ENCODE data around the gene FRMD5. TPM values are rescaled to one million over a fixed set of nuclear protein-coding genes. Genes with fewer than 3 reads are reported as not detected.

Gene FRMD5
- total RNA-seq, 1 donor from 2014 or later: 7.8 TPM

DNA sequence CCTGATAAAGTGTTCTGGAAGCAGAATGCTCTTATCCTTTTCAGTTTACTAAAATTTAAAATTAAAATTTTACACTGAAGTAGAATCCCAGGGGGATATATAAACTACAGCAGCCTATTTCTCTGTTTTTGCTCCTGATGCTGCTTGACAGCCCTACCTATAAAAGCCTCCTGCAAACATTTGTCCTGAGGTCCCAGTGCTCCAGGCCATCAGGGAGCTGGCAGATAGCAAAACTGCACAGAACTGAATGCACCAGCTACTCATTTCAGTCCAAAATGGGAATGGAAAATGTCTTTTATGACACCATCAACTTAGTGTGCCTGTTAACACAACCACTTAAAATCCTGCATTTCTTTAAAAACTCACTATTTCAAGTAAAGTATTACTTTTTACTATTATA, 50.1 kb downstream of the FRMD5 start:
- Mint-ChIP-seq H3K27ac (no peak overlapping the region), H3K4me1 (ENCODE audit: low read depth) (peaks cover 3% of the 10 kb centered on the region), H3K27me3 (no peaks in the 10 kb centered on the region), H3K9me3 (ENCODE audit: low read depth) (no peaks in the 10 kb centered on the region), H3K36me3 (ENCODE audit: insufficient read depth) (no peaks in the 10 kb centered on the region), H3K4me3 (ENCODE audit: low read depth) (no peak overlapping the region)
- DNase-seq (ENCODE audit: low spot score, unreplicated experiment): no peak
- TF ChIP-seq, protein P1, sequence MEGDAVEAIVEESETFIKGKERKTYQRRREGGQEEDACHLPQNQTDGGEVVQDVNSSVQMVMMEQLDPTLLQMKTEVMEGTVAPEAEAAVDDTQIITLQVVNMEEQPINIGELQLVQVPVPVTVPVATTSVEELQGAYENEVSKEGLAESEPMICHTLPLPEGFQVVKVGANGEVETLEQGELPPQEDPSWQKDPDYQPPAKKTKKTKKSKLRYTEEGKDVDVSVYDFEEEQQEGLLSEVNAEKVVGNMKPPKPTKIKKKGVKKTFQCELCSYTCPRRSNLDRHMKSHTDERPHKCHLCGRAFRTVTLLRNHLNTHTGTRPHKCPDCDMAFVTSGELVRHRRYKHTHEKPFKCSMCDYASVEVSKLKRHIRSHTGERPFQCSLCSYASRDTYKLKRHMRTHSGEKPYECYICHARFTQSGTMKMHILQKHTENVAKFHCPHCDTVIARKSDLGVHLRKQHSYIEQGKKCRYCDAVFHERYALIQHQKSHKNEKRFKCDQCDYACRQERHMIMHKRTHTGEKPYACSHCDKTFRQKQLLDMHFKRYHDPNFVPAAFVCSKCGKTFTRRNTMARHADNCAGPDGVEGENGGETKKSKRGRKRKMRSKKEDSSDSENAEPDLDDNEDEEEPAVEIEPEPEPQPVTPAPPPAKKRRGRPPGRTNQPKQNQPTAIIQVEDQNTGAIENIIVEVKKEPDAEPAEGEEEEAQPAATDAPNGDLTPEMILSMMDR (IDR thresholded peaks at IDR 0.05; ENCODE audit: unreplicated experiment): no peak

DNA sequence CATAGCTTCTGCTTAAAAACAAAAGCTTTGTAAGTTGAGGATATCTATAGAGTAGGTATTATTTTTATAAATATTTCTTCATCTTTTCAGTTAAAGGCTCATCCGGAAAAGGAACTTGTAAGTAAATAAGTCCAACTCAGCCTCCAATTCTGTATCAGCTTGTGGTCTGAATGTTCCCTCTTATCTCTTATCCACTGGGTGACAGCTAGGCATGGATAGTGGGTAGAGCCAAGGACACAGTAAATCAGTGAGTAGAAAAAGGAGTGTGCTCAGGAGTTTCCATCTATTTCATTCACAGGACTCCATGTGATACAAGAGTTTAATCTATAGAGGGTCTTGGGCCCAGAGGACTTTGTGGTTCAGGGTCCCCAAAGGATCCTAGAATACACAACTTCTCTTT, 50.9 kb downstream of the FRMD5 start:
- no peak for DNase-seq (ENCODE audit: low spot score, unreplicated experiment)
- Mint-ChIP-seq H3K27me3 (no peaks in the 10 kb centered on the region), H3K4me3 (ENCODE audit: low read depth) (no peak overlapping the region), H3K9me3 (ENCODE audit: low read depth) (no peaks in the 10 kb centered on the region), H3K27ac (no peak overlapping the region), H3K4me1 (ENCODE audit: low read depth) (peaks cover 3% of the 10 kb centered on the region), H3K36me3 (ENCODE audit: insufficient read depth) (no peaks in the 10 kb centered on the region)
- TF ChIP-seq, protein P1 (IDR thresholded peaks at IDR 0.05; ENCODE audit: unreplicated experiment): no peak

DNA sequence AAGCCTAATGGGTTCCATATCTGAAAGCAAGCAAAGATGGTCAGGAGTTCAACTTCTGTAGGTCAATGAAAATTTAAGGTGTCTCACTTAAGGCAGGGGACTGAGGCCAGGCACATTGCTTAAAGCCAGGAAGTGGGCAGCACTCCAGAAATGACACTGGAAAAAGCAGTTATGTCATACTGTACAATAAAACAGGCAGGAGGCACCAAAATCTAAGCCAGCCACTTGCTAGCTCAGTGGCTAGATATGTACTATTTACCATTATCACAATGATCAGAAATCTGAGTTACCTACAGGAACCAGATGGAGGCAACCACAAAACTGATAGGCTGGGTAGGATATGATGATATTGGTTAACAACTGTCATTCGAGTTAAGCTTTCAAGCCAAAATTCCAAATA, 57.3 kb downstream of the FRMD5 start:
- TF ChIP-seq, protein P1 (IDR thresholded peaks at IDR 0.05; ENCODE audit: unreplicated experiment): no peak
- Mint-ChIP-seq H3K9me3 (ENCODE audit: low read depth) (no peaks in the 10 kb centered on the region), H3K4me3 (ENCODE audit: low read depth) (no peak overlapping the region), H3K27ac (no peak overlapping the region), H3K4me1 (ENCODE audit: low read depth) (peaks cover 7% of the 10 kb centered on the region), H3K36me3 (ENCODE audit: insufficient read depth) (no peaks in the 10 kb centered on the region), H3K27me3 (no peaks in the 10 kb centered on the region)
- DNase-seq (ENCODE audit: low spot score, unreplicated experiment): no peak

DNA sequence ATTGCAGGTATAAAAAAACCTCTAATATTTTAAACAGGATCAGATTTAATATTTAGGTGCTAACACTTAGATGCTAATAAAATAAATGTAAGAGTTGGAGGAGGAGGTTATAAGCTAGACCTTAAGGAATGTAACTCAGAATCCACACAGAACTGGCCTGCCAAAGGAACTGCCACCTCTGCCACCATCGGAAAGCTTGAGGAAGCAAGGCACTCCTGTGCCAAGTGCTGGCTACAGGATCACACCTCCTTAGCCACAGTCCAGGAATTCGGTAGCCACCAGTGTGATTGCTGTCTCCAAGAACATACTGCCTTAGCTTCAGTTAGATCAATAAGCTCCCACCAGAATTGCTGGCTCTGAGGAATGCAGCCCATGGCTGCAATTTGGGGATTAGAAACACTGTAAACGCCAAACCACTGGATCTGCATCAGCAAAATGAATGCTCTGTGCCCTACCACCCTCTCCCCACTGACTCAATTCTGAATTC, 58.0 kb downstream of the FRMD5 start:
- Mint-ChIP-seq H3K4me1 (ENCODE audit: low read depth) (peaks cover 7% of the 10 kb centered on the region), H3K9me3 (ENCODE audit: low read depth) (no peaks in the 10 kb centered on the region), H3K27me3 (no peaks in the 10 kb centered on the region), H3K27ac (no peak overlapping the region), H3K4me3 (ENCODE audit: low read depth) (no peak overlapping the region), H3K36me3 (ENCODE audit: insufficient read depth) (no peaks in the 10 kb centered on the region)
- no peak for DNase-seq (ENCODE audit: low spot score, unreplicated experiment)
- TF ChIP-seq, protein P1 (IDR thresholded peaks at IDR 0.05; ENCODE audit: unreplicated experiment): no peak

DNA sequence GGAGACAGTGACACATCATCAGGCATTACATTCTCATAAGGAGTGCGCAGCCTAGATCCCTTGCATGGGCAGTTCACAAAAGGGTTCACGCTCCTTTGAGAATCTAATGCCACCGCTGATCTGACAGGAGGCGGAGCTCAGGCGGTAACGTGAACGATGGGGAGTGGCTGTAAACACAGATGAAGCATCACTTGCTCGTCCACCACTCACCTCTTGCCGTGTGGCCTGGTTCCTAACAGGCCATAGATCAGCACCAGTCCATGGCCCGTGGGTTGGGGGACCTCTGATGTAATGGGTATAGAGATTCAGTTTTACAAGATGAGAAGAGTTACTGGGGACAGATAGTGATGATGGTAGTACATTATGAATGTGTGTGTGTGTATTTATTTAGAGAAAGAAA, 63.0 kb downstream of the FRMD5 start:
- H3K36me3 Mint-ChIP-seq (ENCODE audit: insufficient read depth): no peaks in the 10 kb centered on the region
- DNase-seq (ENCODE audit: low spot score, unreplicated experiment): no peak
- no peaks in the 10 kb centered on the region for H3K9me3 Mint-ChIP-seq (ENCODE audit: low read depth)
- H3K4me1 Mint-ChIP-seq (ENCODE audit: low read depth): no peaks in the 10 kb centered on the region
- H3K27me3 Mint-ChIP-seq: no peaks in the 10 kb centered on the region
- H3K27ac Mint-ChIP-seq: no peak overlapping the region
- no peak overlapping the region for H3K4me3 Mint-ChIP-seq (ENCODE audit: low read depth)
- TF ChIP-seq, protein P1 (IDR thresholded peaks at IDR 0.05; ENCODE audit: unreplicated experiment): no peak
